GM21576 (cell line): ENCODE results near the gene CD22.

ENCODE experiments used
- ATAC-seq: cut with Tn5 transposase; IDR thresholded peaks from one replicate; pipeline ENCODE4 v1.9.1; 2021; ENCODE audit warnings: mild to moderate bottlenecking, moderate library complexity; ENCODE audit not compliant: unreplicated experiment

Gene CD22

GRCh38 chr19:35380450-35381124, 51.6 kb downstream of the CD22 start:
- no peak for ATAC-seq

DNA sequence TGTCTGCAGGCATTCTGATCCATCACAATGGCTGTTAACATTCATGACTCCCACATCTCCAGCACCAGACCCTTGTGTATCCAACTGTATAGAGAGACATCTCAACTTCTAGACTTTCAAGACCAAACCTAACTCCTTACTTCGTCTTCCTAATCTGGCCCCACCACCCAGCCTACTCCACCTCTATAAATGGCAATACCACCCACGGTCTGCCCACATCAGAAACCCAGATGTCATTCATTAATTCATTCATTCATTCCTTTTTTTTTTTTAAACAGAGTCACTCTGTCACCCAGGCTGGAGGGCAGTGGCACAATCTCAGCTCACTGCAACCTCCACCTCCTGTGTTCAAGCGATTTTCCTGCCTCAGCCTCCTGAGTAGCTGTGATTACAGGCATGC, 52.3 kb downstream of the CD22 start:
- ATAC-seq = no peak

DNA sequence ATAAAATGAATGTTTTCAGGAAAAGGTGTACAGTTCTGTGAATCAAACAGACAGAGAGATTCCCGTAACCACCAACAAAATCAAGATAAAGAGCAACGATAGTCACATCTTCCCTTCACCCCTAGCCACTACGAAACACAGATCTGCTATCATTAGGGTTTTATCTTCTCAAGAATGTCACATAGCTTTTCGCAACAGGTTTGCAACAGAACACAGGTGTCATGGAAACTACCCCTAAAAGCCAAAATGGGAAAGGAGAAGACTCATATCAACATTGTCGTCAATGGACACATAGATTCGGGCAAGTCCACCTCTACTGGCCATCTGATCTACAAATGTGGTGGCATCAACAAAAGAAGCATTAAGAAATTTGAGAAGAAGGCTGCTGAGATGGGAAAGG, 52.9 kb downstream of the CD22 start:
- ATAC-seq = no peak

GRCh38 chr19:35383536-35383935, 54.5 kb downstream of the CD22 start:
- no peak for ATAC-seq

DNA sequence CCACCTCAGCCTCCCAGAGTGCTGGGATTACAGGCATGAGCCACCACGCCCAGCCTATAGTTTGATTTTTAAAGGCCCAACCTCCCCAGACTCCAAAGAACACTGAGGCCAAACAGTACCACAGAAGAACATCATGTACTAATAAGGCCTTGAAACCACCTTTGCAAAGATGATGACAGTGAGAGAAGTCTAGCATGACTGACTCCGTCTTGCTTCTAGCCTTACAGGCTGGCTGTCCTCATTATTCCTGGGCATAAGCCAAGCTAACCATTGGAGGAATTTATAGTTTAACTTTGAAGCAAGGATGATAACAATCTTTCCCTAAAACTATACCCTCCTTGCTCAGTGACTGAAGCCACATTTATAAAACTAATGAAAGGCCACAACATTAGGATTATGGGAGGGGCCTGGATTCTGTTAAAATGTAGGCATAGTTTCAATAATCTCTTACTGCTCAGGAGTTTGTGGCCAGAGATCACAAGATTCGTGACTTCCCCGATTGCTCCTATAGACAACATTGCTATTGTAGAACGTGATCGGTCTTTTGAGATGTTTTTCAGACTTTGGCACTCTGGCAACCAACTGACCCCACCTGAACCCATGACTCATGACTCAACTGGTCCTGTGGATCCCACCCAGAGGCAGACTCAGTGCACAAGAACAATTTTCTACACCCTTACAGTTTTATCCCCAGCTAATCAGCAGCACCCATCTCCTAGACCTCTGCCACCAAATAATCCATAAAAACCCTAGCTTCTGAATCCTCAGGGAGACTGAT, 59.5 kb downstream of the CD22 start:
- no peak for ATAC-seq

DNA sequence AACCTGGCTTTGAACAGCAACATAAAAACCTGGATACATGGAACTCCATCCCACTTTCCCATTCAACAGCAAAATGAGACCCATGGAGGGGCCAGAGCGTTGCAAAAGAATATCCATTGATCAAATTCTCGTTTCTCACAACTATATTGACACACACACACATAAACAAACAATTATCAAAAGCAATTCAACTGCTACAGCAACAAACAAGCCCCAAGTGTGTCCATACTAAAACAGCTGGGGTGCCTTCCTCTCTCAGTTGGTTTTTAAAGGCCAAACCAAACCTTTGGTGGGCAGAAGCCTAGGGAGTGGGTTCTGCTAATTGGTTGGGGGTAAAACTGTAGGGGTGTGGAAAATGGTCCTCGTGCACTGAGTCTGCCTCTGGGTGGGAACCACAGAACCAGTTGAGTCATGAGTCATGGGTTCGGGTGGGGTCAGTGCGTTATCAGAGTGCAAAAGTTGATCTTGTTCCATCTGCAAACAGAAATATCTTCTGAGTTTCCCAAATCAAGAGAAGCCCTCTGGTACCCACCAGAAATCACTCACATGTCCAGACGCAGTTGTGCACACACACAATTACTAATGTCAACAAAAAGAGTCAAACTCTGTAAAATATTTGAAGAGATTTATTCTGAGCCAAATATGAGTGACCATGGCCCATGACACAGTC, 60.3 kb downstream of the CD22 start:
- ATAC-seq = no peak

GRCh38 chr19:35392742-35393715, 64.0 kb downstream of the CD22 start:
- ATAC-seq = no peak

DNA sequence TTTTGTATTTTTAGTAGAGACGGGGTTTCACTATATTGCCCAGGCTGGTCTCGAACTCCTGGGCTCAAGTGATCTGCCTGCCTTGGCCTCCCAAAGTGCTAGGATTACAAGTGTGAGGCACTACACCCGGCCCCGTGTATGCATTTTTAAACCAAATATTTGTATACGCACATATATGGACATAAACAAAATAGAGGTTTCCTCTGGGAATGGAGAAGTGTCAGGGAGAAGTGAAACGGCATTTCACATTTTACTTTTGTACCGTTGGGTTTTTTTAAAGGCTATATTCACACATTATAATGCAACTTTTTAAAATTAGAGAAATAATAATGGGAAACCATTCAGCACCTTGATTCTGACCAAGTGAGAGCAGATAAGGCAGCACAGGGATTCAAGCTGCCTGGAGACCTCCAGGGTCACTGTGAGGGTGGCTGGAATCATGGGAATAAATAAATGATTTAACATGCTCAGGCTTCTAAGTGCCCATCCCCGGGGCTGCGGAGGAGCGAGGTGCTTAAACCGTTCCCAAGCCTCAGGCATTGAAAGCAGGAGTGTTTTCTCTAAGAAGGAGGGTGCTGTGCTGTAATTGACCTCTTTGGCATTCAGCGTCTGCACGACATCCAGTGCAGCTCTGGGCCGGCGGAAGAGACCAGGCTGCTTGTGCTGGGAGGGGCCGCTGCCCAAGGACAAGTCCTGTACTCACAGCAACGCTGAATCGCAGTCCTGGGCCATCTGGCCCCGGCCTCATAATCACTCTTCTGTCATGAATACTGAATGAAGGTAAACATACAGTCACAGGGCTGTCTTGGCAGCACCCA, 66.6 kb downstream of the CD22 start:
- ATAC-seq = no peak

GRCh38 chr19:35396240-35396885, 67.4 kb downstream of the CD22 start:
- no peak for ATAC-seq
